Neural cell (in vitro differentiated cells): ENCODE measurements around the gene ZBTB14. TPM values are rescaled to one million over a fixed set of nuclear protein-coding genes. Genes with fewer than 3 reads are reported as not detected.

Source experiments
- H2AFZ ChIP-seq: fragments of 200-600, 300-800 bp; sonication (generic), shearing (Covaris generic); 2 replicates; pipeline ENCODE4 v1.6.0; 2014; ENCODE audit warnings: low read depth, mild to moderate bottlenecking, antibody characterized with exemption, low read length, moderate library complexity
- H3F3A ChIP-seq: fragments of 200-600 bp; shearing (Covaris generic); 2 replicates; pipeline ENCODE4 v1.6.1; 2016; ENCODE audit warnings: mild to moderate bottlenecking, moderate library complexity, mixed read lengths, antibody characterized with exemption, low read length; ENCODE audit not compliant: insufficient read depth, poor library complexity, severe bottlenecking
- H3K27ac ChIP-seq: fragments of 200-600, 300-800 bp; sonication (generic), shearing (Covaris generic); 2 replicates; pipeline ENCODE4 v1.5.1; 2014; ENCODE audit warnings: mild to moderate bottlenecking, low read length, moderate library complexity
- H3K27me3 ChIP-seq: fragments of 300-800, 200-600 bp; sonication (generic), shearing (Covaris generic); 2 replicates; pipeline ENCODE4 v1.6.0; 2014; ENCODE audit warnings: mild to moderate bottlenecking, low read depth, low read length, moderate library complexity; ENCODE audit not compliant: insufficient read depth
- H3K36me3 ChIP-seq: fragments of 300-800, 200-600 bp; sonication (generic), shearing (Covaris generic); 2 replicates; pipeline ENCODE4 v1.5.1; 2014; ENCODE audit warnings: mild to moderate bottlenecking, antibody characterized with exemption, low read length, moderate library complexity; ENCODE audit not compliant: insufficient read depth
- H3K4me2 ChIP-seq: fragments of 300-800, 200-600 bp; sonication (generic), shearing (Covaris generic); 2 replicates; pipeline ENCODE4 v1.6.0; 2014; ENCODE audit warnings: mild to moderate bottlenecking, low read length
- H3K4me3 ChIP-seq: fragments of 300-800, 200-600 bp; sonication (generic), shearing (Covaris generic); 2 replicates; pipeline ENCODE4 v1.5.1; 2014; ENCODE audit warnings: mild to moderate bottlenecking, low read length, moderate library complexity
- H3K79me2 ChIP-seq: fragments of 200-600 bp; shearing (Covaris generic); replicated peaks from 2 replicates; pipeline ENCODE4 v1.6.0; 2014; ENCODE audit warnings: mild to moderate bottlenecking, low read length, moderate library complexity; ENCODE audit not compliant: insufficient read depth
- H3K9ac ChIP-seq: fragments of 300-800, 200-600 bp; sonication (generic), shearing (Covaris generic); 2 replicates; pipeline ENCODE4 v1.6.1; 2016; ENCODE audit warnings: mild to moderate bottlenecking, low read length, mixed read lengths
- H3K9me2 ChIP-seq: fragments of 200-600 bp; shearing (Covaris generic); 2 replicates; pipeline ENCODE4 v1.6.1; 2016; ENCODE audit warnings: mild to moderate bottlenecking, low read length, mixed read lengths; ENCODE audit not compliant: insufficient read depth
- H3K9me3 ChIP-seq: fragments of 200-600, 300-800 bp; sonication (generic), shearing (Covaris generic); 2 replicates; pipeline ENCODE4 v1.6.1; 2016; ENCODE audit warnings: mild to moderate bottlenecking, mixed run types, low read length, moderate library complexity, mixed read lengths
- H4K20me1 ChIP-seq: fragments of 200-600 bp; shearing (Covaris generic); 2 replicates; pipeline ENCODE4 v1.6.1; 2016; ENCODE audit warnings: mild to moderate bottlenecking, mixed run types; ENCODE audit not compliant: insufficient read depth
- CTCF ChIP-seq: fragments of 450-650 bp; IDR thresholded peaks from 2 replicates; pipeline ENCODE4 v1.5.1; 2014; ENCODE audit warnings: antibody characterized with exemption, mild to moderate bottlenecking, moderate library complexity; ENCODE audit not compliant: poor library complexity, severe bottlenecking
- EP300 ChIP-seq: fragments of 450-650 bp; conservative IDR thresholded peaks from 2 replicates; pipeline ENCODE4 v1.6.1; 2014; ENCODE audit warnings: antibody characterized with exemption, mild to moderate bottlenecking, moderate library complexity; ENCODE audit not compliant: poor library complexity, severe bottlenecking
- EZH2 ChIP-seq: fragments of 200-600, 300-800 bp; shearing (Covaris generic), sonication (generic); IDR thresholded peaks from 2 replicates; pipeline ENCODE4 v1.6.1; 2014; ENCODE audit warnings: antibody characterized with exemption, low read length, borderline replicate concordance, mild to moderate bottlenecking; ENCODE audit not compliant: insufficient read depth, poor library complexity, severe bottlenecking
- MXI1 ChIP-seq: fragments of 450-650 bp; conservative IDR thresholded peaks from 2 replicates; pipeline ENCODE4 v1.6.1; 2014; ENCODE audit warnings: antibody characterized with exemption, mild to moderate bottlenecking; ENCODE audit not compliant: poor library complexity, severe bottlenecking
- POLR2AphosphoS5 ChIP-seq: IDR thresholded peaks from 2 replicates; pipeline ENCODE4 v1.6.1; 2012
- RAD21 ChIP-seq: fragments of 450-650 bp; conservative IDR thresholded peaks from 2 replicates; pipeline ENCODE4 v1.6.1; 2014; ENCODE audit warnings: antibody characterized with exemption, mild to moderate bottlenecking, moderate library complexity
- REST ChIP-seq: IDR thresholded peaks from 2 replicates; pipeline ENCODE4 v1.6.1; 2012; ENCODE audit warnings: borderline replicate concordance
- SMC3 ChIP-seq: fragments of 450-650 bp; conservative IDR thresholded peaks from 2 replicates; pipeline ENCODE4 v1.6.1; 2014; ENCODE audit warnings: antibody characterized with exemption, mild to moderate bottlenecking, moderate library complexity; ENCODE audit not compliant: poor library complexity
- TAF1 ChIP-seq: IDR thresholded peaks from 2 replicates; pipeline ENCODE4 v1.6.1; 2012; ENCODE audit warnings: low read depth
- polyA minus RNA-seq: library from RNA; depleted of rRNA, polyadenylated mRNA; stranded (reverse); fragments of >200 nt; gene quantifications from 2 replicates; pipeline ENCODE4 v1.2.3, GENCODE V29; 2014
- polyA plus RNA-seq: library from polyadenylated mRNA; depleted of rRNA; stranded (reverse); fragments of >200 nt; gene quantifications from 2 replicates; pipeline ENCODE4 v1.2.3, GENCODE V29; 2014

The ZBTB14 gene
- polyA plus RNA-seq (30.3 and 33.5 TPM in 2 replicates), polyA minus RNA-seq (36.3 and 45.5 TPM in 2 replicates)

- peak within 1 kb of the TSS; percentile 93 for H3K4me3 ChIP-seq
- peak within 1 kb of the TSS; percentile 86 for H2AFZ ChIP-seq
- peak within 1 kb of the TSS; percentile 77 for H3K4me2 ChIP-seq
- TF ChIP-seq POLR2AphosphoS5 (peak; percentile 7), CTCF (no peak), EZH2 (no peak), TAF1 (no peak), EP300 (no peak)
- peak within 1 kb of the TSS; percentile 90 for H3K9ac ChIP-seq
- H4K20me1 ChIP-seq = no peaks in the 10 kb centered on the region
- H3K27me3 ChIP-seq = no peaks in the 10 kb centered on the region
- peaks cover 9% of the 10 kb centered on the region for H3F3A ChIP-seq
- H3K9me2 ChIP-seq = no peaks in the 10 kb centered on the region
- no peaks in the 10 kb centered on the region for H3K79me2 ChIP-seq
- no peaks in the 10 kb centered on the region for H3K9me3 ChIP-seq
- peak within 1 kb of the TSS; percentile 93 for H3K27ac ChIP-seq
- peaks cover 4% of the 10 kb centered on the region for H3K36me3 ChIP-seq
Measured at GRCh38 chr18:5295231-5295920, at the start of gene ZBTB14. ZBTB14 (minus strand) TSS chr18:5295726; CDS start chr18:5293246, 2,480 bp downstream.

GRCh38 chr18:5339202-5339834 lies 43.8 kb upstream of the ZBTB14 start:
- no peak overlapping the region for H2AFZ ChIP-seq
- H3K36me3 ChIP-seq = no peaks in the 10 kb centered on the region
- H3K9me2 ChIP-seq = no peaks in the 10 kb centered on the region
- no peak overlapping the region for H3K9ac ChIP-seq
- H3K4me3 ChIP-seq = no peak overlapping the region
- TF ChIP-seq EP300 (no peak), EZH2 (no peak), MXI1 (no peak), CTCF (no peak), SMC3 (no peak), RAD21 (no peak), REST (no peak), POLR2AphosphoS5 (no peak), TAF1 (no peak)
- no peaks in the 10 kb centered on the region for H3K27me3 ChIP-seq
- no peak overlapping the region for H3K27ac ChIP-seq
- no peak overlapping the region for H3K4me2 ChIP-seq
- H3K9me3 ChIP-seq = peaks cover 3% of the 10 kb centered on the region
- no peaks in the 10 kb centered on the region for H4K20me1 ChIP-seq
- no peaks in the 10 kb centered on the region for H3K79me2 ChIP-seq
- no peaks in the 10 kb centered on the region for H3F3A ChIP-seq
